ENCODE results near the gene SPATC1L. TPM values are rescaled to one million over a fixed set of nuclear protein-coding genes. Genes with fewer than 3 reads are reported as not detected.

The SPATC1L gene
- total RNA-seq, 8 experiments from 2014 or later = 9.5 to 16.8 (median 13.1) TPM

GRCh38 chr21:46211786-46212720 lies 27.8 kb upstream of the SPATC1L start:
- no peak overlapping the region for H3K4me3 ChIP-seq
- peak in 2 of 8 experiments; percentile 12 to 26 for ATAC-seq (replicated peaks in 6 of 8)
- 77 to 98% (median 87%) methylated on average over 1 to 8 of the region's 23 CpGs; no CpG with 5 or more reads in 3 of the 10 experiments for WGBS, 10 experiments
- H3K4me1 ChIP-seq (replicated peaks in 1 of 2) = no peaks in the 10 kb centered on the region
- in situ Hi-C loops (cut with MboI; ENCODE audit: low pct_unique_long_range_greater_than_20kb in 2 of 9, low sequenced_read_pairs in 9 of 9, unreplicated experiment in 9 of 9) = no loop called here
- no peak overlapping the region for H3K27ac ChIP-seq

- no peaks in the 10 kb centered on the region for H3K4me1 ChIP-seq (replicated peaks in 1 of 2)
- 87 to 100% (median 100%) methylated on average over 1 to 4 of the region's 7 CpGs; no CpG with 5 or more reads in 5 of the 10 experiments for WGBS, 10 experiments
Measured at GRCh38 chr21:46211376-46211775, 27.1 kb upstream of the SPATC1L start.

GRCh38 chr21:46210378-46211136 lies 26.3 kb upstream of the SPATC1L start:
- WGBS, 10 experiments = 88 to 100% (median 95%) methylated on average over 1 to 5 of the region's 16 CpGs; no CpG with 5 or more reads in 7 of the 10 experiments
- in situ Hi-C loops (cut with MboI; ENCODE audit: low pct_unique_long_range_greater_than_20kb in 2 of 9, low sequenced_read_pairs in 9 of 9, unreplicated experiment in 9 of 9) = no loop called here
- Histone ChIP-seq H3K4me1 (replicated peaks in 1 of 2) (no peaks in the 10 kb centered on the region), H3K27ac (no peak overlapping the region), H3K4me3 (no peak overlapping the region)
- peak in 1 of 8 experiments; percentile 7 for ATAC-seq (replicated peaks in 6 of 8)

More at GRCh38 chr21:46211376-46211775, 27.1 kb upstream of the SPATC1L start:
- no peak for ATAC-seq (replicated peaks in 6 of 8)
- Histone ChIP-seq H3K4me3 (no peak overlapping the region), H3K27ac (no peak overlapping the region)
- in situ Hi-C loops (cut with MboI; ENCODE audit: low pct_unique_long_range_greater_than_20kb in 2 of 9, low sequenced_read_pairs in 9 of 9, unreplicated experiment in 9 of 9) = no loop called here

GRCh38 chr21:46208761-46209721 lies 24.8 kb upstream of the SPATC1L start:
- H3K27ac ChIP-seq = no peak overlapping the region
- WGBS, 10 experiments = 92 to 100% (median 97%) methylated on average over 1 to 6 of the region's 23 CpGs; no CpG with 5 or more reads in 6 of the 10 experiments
- no peak overlapping the region for H3K4me3 ChIP-seq
- ATAC-seq (replicated peaks in 6 of 8) = peak in 1 of 8 experiments; percentile 8
- in situ Hi-C loops (cut with MboI; ENCODE audit: low pct_unique_long_range_greater_than_20kb in 2 of 9, low sequenced_read_pairs in 9 of 9, unreplicated experiment in 9 of 9) = no loop called here
- no peaks in the 10 kb centered on the region for H3K4me1 ChIP-seq (replicated peaks in 1 of 2)

GRCh38 chr21:46207920-46208591 lies 23.8 kb upstream of the SPATC1L start:
- H3K4me3 ChIP-seq = no peak overlapping the region
- WGBS, 10 experiments = 80 to 100% (median 90%) methylated on average over 1 to 18 of the region's 27 CpGs; no CpG with 5 or more reads in 5 of the 10 experiments
- H3K4me1 ChIP-seq (replicated peaks in 1 of 2) = no peaks in the 10 kb centered on the region
- in situ Hi-C loops (cut with MboI; ENCODE audit: low pct_unique_long_range_greater_than_20kb in 2 of 9, low sequenced_read_pairs in 9 of 9, unreplicated experiment in 9 of 9) = no loop called here
- no peak overlapping the region for H3K27ac ChIP-seq
- peak in 1 of 8 experiments; percentile 5 for ATAC-seq (replicated peaks in 6 of 8)

GRCh38 chr21:46207006-46207919 lies 23.0 kb upstream of the SPATC1L start:
- Histone ChIP-seq H3K4me1 (replicated peaks in 1 of 2) (no peaks in the 10 kb centered on the region), H3K4me3 (no peak overlapping the region), H3K27ac (no peak overlapping the region)
- WGBS, 10 experiments = 95 to 100% (median 98%) methylated on average over 1 to 5 of the region's 21 CpGs; no CpG with 5 or more reads in 4 of the 10 experiments
- in situ Hi-C loops (cut with MboI; ENCODE audit: low pct_unique_long_range_greater_than_20kb in 2 of 9, low sequenced_read_pairs in 9 of 9, unreplicated experiment in 9 of 9) = no loop called here
- peak in 2 of 8 experiments; percentile 7 to 22 for ATAC-seq (replicated peaks in 6 of 8)

- peak in 2 of 8 experiments; percentile 18 to 22 for ATAC-seq (replicated peaks in 6 of 8)
- Histone ChIP-seq H3K4me1 (replicated peaks in 1 of 2) (no peaks in the 10 kb centered on the region), H3K27ac (no peak overlapping the region), H3K4me3 (no peak overlapping the region)
- WGBS, 10 experiments = 80 to 100% (median 95%) methylated on average over 1 to 12 of the region's 24 CpGs; no CpG with 5 or more reads in 4 of the 10 experiments
- in situ Hi-C loops (cut with MboI; ENCODE audit: low pct_unique_long_range_greater_than_20kb in 2 of 9, low sequenced_read_pairs in 9 of 9, unreplicated experiment in 9 of 9) = no loop called here
Measured at GRCh38 chr21:46206163-46207005, 22.1 kb upstream of the SPATC1L start.

- in situ Hi-C loops (cut with MboI; ENCODE audit: low pct_unique_long_range_greater_than_20kb in 2 of 9, low sequenced_read_pairs in 9 of 9, unreplicated experiment in 9 of 9) = no loop called here
- ATAC-seq (replicated peaks in 6 of 8) = no peak
- Histone ChIP-seq H3K4me1 (replicated peaks in 1 of 2) (no peaks in the 10 kb centered on the region), H3K4me3 (no peak overlapping the region), H3K27ac (no peak overlapping the region)
- 72 to 100% (median 100%) methylated on average over 1 to 8 of the region's 16 CpGs; no CpG with 5 or more reads in 3 of the 10 experiments for WGBS, 10 experiments
Measured at GRCh38 chr21:46205766-46206162, 21.5 kb upstream of the SPATC1L start.

- ATAC-seq (replicated peaks in 6 of 8) = no peak
- 75 to 100% (median 94%) methylated on average over 2 to 11 of the region's 18 CpGs; no CpG with 5 or more reads in 3 of the 10 experiments for WGBS, 10 experiments
- in situ Hi-C loops (cut with MboI; ENCODE audit: low pct_unique_long_range_greater_than_20kb in 2 of 9, low sequenced_read_pairs in 9 of 9, unreplicated experiment in 9 of 9) = no loop called here
- Histone ChIP-seq H3K27ac (no peak overlapping the region), H3K4me3 (no peak overlapping the region), H3K4me1 (replicated peaks in 1 of 2) (no peaks in the 10 kb centered on the region)
Measured at GRCh38 chr21:46205166-46205565, 20.9 kb upstream of the SPATC1L start.

GRCh38 chr21:46203203-46203600 lies 18.9 kb upstream of the SPATC1L start:
- Histone ChIP-seq H3K27ac (no peak overlapping the region), H3K4me3 (no peak overlapping the region), H3K4me1 (replicated peaks in 1 of 2) (no peaks in the 10 kb centered on the region)
- WGBS, 10 experiments = 80 to 100% (median 92%) methylated on average over 1 to 8 of the region's 8 CpGs; no CpG with 5 or more reads in 2 of the 10 experiments
- ATAC-seq (replicated peaks in 6 of 8) = no peak
- in situ Hi-C loops (cut with MboI; ENCODE audit: low pct_unique_long_range_greater_than_20kb in 2 of 9, low sequenced_read_pairs in 9 of 9, unreplicated experiment in 9 of 9) = no loop called here
